Measurements from ENCODE around the gene RPGRIP1L. TPM values are rescaled to one million over a fixed set of nuclear protein-coding genes. Genes with fewer than 3 reads are reported as not detected.

The RPGRIP1L gene
- total and polyA plus RNA-seq, 9 of the 15 experiments (the other 6 are each of a cell fraction or from before 2014, with no cell fraction given) = 3.2 to 7.7 (median 5.8) TPM

DNA sequence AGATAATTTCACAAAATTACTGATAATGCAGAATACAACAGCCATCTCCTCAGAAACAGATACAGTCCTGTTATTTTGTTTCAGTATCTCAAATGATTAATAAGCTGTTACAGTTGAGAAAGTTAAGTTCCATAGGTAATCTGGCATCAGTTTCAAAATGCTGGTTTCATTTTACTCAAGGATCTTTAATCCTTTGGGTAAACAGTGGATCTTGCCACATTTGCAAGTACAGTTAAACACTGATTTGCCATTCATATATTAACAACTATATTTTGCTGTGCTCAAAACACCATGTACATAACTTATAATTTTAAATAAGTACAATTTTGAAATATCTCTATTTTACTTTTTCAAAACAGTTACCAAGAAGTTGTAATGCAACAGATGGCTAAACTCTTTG lies 31.2 kb downstream of the RPGRIP1L start:
- no peak overlapping the region for H3K27ac ChIP-seq (ENCODE audit: extremely low read depth, low read depth, low read length)
- H3K36me3 ChIP-seq (ENCODE audit: control insufficient read depth, insufficient read depth, low read length) = no peaks in the 10 kb centered on the region
- intact Hi-C loops (cut with micrococcal nuclease) (no loop called here), in situ Hi-C loops (cut with MboI) (no loop called here)
- ATAC-seq (no peak), FAIRE-seq (no peak), DNase-seq (ENCODE audit: extremely low read depth in 1 of 4, low spot score in 3 of 4) (no peak)
- no peak overlapping the region for H3K4me2 ChIP-seq (ENCODE audit: insufficient read depth, low read length)
- H3K9ac ChIP-seq (ENCODE audit: insufficient read depth in 1 of 2, low read depth in 2 of 2, low read length in 2 of 2) = no peak overlapping the region
- no peak overlapping the region for H3K4me3 ChIP-seq
- no peaks in the 10 kb centered on the region for H3K79me2 ChIP-seq (ENCODE audit: control insufficient read depth, insufficient read depth, low read length)
- POLR2A ChIA-PET = no interaction called here
- BruUV-seq (replicated peaks) = no TSS peak
- H3K4me1 ChIP-seq (replicated peaks in 1 of 2; ENCODE audit: control insufficient read depth in 2 of 2, insufficient read depth in 2 of 2, low read length in 2 of 2) = no peaks in the 10 kb centered on the region; a peak in 1 of 5 replicates
- H3K27me3 ChIP-seq (ENCODE audit: control insufficient read depth in 2 of 2, insufficient read depth in 2 of 2, low read length in 2 of 2) = no peaks in the 10 kb centered on the region
- no peaks in the 10 kb centered on the region for H3K9me1 ChIP-seq (ENCODE audit: control insufficient read depth, insufficient read depth, low read length)
- CTCF ChIA-PET (ENCODE audit: low intra/inter-chr PET ratio) = no interaction called here
- no peak overlapping the region for H2AFZ ChIP-seq (ENCODE audit: low read depth, low read length)
- H4K20me1 ChIP-seq (replicated peaks; ENCODE audit: control insufficient read depth, insufficient read depth, low read length) = no peaks in the 10 kb centered on the region
- H3K9me3 ChIP-seq (replicated peaks; ENCODE audit: control insufficient read depth, insufficient read depth, low read depth, low read length) = no peaks in the 10 kb centered on the region
- TF ChIP-seq, protein P1, sequence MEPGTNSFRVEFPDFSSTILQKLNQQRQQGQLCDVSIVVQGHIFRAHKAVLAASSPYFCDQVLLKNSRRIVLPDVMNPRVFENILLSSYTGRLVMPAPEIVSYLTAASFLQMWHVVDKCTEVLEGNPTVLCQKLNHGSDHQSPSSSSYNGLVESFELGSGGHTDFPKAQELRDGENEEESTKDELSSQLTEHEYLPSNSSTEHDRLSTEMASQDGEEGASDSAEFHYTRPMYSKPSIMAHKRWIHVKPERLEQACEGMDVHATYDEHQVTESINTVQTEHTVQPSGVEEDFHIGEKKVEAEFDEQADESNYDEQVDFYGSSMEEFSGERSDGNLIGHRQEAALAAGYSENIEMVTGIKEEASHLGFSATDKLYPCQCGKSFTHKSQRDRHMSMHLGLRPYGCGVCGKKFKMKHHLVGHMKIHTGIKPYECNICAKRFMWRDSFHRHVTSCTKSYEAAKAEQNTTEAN (CRISPR knock-in tag; IDR thresholded peaks at IDR 0.05) = no peak
- TF ChIP-seq PPARD (CRISPR knock-in tag; IDR thresholded peaks at IDR 0.05) = no peak
- no peak for TF ChIP-seq SRF (CRISPR knock-in tag; IDR thresholded peaks at IDR 0.05)
- no peak for TF ChIP-seq PTTG1 (tag; IDR thresholded peaks at IDR 0.05; ENCODE audit: low read depth)
- no peak for TF ChIP-seq ZNF644 (tag; IDR thresholded peaks at IDR 0.05; ENCODE audit: low read depth)
- TF ChIP-seq ZNF253 (CRISPR knock-in tag; conservative IDR thresholded peaks at IDR 0.05) = no peak
- no peak for TF ChIP-seq TCF7 (IDR thresholded peaks at IDR 0.05; ENCODE audit: borderline replicate concordance)
- no peak for TF ChIP-seq MEF2D (tag; conservative IDR thresholded peaks at IDR 0.05; ENCODE audit: low read depth)
- TF ChIP-seq, protein P2, sequence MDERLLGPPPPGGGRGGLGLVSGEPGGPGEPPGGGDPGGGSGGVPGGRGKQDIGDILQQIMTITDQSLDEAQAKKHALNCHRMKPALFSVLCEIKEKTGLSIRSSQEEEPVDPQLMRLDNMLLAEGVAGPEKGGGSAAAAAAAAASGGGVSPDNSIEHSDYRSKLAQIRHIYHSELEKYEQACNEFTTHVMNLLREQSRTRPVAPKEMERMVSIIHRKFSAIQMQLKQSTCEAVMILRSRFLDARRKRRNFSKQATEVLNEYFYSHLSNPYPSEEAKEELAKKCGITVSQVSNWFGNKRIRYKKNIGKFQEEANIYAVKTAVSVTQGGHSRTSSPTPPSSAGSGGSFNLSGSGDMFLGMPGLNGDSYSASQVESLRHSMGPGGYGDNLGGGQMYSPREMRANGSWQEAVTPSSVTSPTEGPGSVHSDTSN (CRISPR knock-in tag; IDR thresholded peaks at IDR 0.05; ENCODE audit: low read depth) = no peak
- TF ChIP-seq, protein P2 (tag; conservative IDR thresholded peaks at IDR 0.05; ENCODE audit: low read depth) = no peak
- no peak for TF ChIP-seq SIRT6 (IDR thresholded peaks at IDR 0.05; ENCODE audit: low read depth, low read length)
- TF ChIP-seq, protein P3, sequence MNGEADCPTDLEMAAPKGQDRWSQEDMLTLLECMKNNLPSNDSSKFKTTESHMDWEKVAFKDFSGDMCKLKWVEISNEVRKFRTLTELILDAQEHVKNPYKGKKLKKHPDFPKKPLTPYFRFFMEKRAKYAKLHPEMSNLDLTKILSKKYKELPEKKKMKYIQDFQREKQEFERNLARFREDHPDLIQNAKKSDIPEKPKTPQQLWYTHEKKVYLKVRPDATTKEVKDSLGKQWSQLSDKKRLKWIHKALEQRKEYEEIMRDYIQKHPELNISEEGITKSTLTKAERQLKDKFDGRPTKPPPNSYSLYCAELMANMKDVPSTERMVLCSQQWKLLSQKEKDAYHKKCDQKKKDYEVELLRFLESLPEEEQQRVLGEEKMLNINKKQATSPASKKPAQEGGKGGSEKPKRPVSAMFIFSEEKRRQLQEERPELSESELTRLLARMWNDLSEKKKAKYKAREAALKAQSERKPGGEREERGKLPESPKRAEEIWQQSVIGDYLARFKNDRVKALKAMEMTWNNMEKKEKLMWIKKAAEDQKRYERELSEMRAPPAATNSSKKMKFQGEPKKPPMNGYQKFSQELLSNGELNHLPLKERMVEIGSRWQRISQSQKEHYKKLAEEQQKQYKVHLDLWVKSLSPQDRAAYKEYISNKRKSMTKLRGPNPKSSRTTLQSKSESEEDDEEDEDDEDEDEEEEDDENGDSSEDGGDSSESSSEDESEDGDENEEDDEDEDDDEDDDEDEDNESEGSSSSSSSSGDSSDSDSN (IDR thresholded peaks at IDR 0.05; ENCODE audit: borderline replicate concordance in 1 of 2, low read depth in 2 of 2, low read length in 2 of 2) = no peak
- no peak for TF ChIP-seq JUN (IDR thresholded peaks at IDR 0.05; ENCODE audit: borderline replicate concordance, low read depth, low read length)
- no peak for TF ChIP-seq JUN (CRISPR knock-in tag; IDR thresholded peaks at IDR 0.05; ENCODE audit: borderline replicate concordance)
- TF ChIP-seq KHSRP (IDR thresholded peaks at IDR 0.05) = no peak
